ENCODE data around the gene ING4. TPM values are rescaled to one million over a fixed set of nuclear protein-coding genes. Genes with fewer than 3 reads are reported as not detected.
A peak's percentile ranks its signal among the peaks of the same experiment; 100 is the strongest.

ING4 gene
- total RNA-seq, 1 donor from 2014 or later, result 23.2 TPM

DNA sequence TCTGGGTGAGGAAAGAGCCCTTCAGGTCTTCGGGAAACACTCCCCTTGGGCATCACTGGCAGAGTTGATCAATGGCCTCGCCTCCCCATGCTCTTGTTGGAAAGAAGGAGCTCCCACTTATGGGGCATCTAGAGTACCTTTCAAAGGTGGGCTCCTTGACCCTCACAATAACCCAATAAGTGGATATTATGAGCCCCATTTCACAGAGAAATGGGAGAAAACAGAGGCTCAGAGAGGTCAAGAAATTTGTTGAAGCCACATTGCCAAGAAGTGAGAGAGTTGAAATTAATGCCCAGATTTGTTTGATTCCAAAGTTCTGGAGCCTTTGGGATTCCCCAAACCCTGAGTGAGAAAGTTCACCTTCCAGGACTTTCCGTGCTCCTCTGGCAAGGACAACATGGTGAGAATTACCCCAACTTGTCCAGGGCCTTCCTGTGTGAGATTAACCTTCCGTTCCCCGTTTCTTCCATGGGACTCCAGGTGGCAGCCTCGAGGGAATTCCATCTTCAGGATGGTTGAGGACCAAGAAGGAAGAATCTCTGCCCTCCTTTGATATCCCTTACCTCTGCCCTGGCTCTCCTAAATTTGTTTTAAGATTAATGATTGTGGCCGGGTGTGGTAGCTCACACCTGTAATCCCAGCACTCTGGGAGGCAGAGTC lies 48.3 kb downstream of the ING4 start:
- H3K4me1 ChIP-seq, result peaks cover 41% of the 10 kb centered on the region
- TF ChIP-seq, protein P1, sequence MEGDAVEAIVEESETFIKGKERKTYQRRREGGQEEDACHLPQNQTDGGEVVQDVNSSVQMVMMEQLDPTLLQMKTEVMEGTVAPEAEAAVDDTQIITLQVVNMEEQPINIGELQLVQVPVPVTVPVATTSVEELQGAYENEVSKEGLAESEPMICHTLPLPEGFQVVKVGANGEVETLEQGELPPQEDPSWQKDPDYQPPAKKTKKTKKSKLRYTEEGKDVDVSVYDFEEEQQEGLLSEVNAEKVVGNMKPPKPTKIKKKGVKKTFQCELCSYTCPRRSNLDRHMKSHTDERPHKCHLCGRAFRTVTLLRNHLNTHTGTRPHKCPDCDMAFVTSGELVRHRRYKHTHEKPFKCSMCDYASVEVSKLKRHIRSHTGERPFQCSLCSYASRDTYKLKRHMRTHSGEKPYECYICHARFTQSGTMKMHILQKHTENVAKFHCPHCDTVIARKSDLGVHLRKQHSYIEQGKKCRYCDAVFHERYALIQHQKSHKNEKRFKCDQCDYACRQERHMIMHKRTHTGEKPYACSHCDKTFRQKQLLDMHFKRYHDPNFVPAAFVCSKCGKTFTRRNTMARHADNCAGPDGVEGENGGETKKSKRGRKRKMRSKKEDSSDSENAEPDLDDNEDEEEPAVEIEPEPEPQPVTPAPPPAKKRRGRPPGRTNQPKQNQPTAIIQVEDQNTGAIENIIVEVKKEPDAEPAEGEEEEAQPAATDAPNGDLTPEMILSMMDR (IDR thresholded peaks at IDR 0.05; ENCODE audit: borderline replicate concordance), result no peak
- H3K9me3 ChIP-seq (replicated peaks), result no peaks in the 10 kb centered on the region
- H3K36me3 ChIP-seq, result no peaks in the 10 kb centered on the region
- intact Hi-C loops (cut with micrococcal nuclease), result no loop called here
- H3K4me3 ChIP-seq, result no peak overlapping the region
- peaks cover 2% of the 10 kb centered on the region for H3K27me3 ChIP-seq (ENCODE audit: low read depth)
- peak overlapping the region; percentile 93 for H3K27ac ChIP-seq (replicated peaks)
- no peak for DNase-seq

DNA sequence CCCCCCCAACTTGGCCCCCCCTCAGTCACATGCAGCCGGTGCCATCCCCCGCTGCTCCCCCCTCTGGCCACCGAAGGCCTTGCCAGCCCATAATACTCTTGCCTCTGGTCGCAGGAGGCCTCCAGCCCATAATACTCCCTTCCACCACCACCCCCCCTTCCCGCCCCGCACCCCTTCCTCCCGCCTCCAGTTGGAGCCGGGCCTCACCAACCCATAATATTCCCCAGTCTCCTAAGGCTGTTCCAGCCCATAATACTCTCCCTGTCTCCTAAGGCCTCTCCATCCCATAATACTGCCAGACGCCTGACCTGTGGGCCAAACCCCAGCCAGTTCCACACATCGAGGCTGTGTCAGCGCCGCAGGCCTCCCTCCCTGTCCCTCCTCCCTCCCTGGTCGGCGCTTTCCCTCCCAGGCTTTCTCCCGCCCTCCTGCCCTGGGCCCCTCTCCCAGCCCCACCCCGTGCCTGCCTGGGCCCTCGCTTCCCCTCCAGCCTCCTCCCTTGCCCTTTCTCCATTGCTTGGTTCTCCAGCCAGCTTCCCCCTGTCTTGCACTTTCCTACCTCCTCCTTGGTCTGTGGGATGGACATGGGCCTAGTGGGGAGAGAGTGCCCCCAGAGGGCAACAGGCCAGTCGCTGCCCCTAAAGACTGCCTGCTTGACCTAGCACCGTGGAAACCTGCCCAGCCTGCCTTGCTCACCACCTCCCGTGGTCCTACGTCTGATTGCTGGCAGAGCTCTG lies 49.0 kb downstream of the ING4 start:
- peaks cover 41% of the 10 kb centered on the region for H3K4me1 ChIP-seq
- H3K27ac ChIP-seq (replicated peaks), result peak overlapping the region; percentile 93
- H3K36me3 ChIP-seq, result no peaks in the 10 kb centered on the region
- intact Hi-C loops (cut with micrococcal nuclease), result no loop called here
- H3K4me3 ChIP-seq, result peak overlapping the region; percentile 5
- peak; percentile 89 for DNase-seq
- no peaks in the 10 kb centered on the region for H3K9me3 ChIP-seq (replicated peaks)
- H3K27me3 ChIP-seq (ENCODE audit: low read depth), result no peaks in the 10 kb centered on the region
- TF ChIP-seq, protein P1 (IDR thresholded peaks at IDR 0.05; ENCODE audit: borderline replicate concordance), result no peak

DNA sequence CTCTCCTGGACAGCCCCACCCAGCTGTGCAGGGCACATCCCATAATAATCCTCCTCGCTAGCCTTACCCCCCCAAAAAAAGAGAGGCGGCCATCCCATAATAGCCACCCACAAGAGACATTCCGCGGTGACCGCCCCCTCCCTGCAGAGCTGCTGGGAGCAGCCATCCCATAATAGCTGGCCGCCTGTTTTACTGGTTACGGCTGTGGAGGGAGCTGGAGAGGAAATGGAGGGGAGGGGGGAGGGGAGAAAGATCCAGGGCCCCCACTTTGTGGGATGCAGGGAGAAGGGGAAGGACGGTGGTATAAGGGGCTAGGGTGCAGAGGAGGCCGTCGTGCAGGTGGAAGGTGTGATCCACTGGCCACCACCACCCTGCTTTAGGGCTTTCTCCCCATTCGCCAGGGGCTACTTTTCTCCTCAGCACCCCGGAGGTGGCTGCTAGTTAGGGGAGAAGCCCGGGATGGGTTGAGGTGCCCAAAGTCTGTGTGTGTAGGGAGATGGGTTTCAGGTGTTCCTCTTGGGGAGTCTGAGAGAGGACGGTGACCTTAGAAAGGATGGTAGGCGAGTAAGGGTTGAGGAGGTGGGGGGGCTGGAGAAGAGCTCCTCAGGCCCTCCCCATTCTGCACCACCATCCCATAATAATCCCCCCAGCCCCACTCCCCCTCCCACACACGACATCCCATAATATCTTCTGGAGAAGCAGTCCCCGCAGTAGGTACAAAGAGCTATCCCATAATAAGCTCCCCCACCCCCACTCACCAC lies 49.7 kb downstream of the ING4 start:
- Histone ChIP-seq H3K4me3 (peak overlapping the region; percentile 52), H3K4me1 (peaks cover 42% of the 10 kb centered on the region), H3K36me3 (no peaks in the 10 kb centered on the region), H3K27ac (replicated peaks) (peak overlapping the region; percentile 93), H3K9me3 (replicated peaks) (no peaks in the 10 kb centered on the region), H3K27me3 (ENCODE audit: low read depth) (no peaks in the 10 kb centered on the region)
- intact Hi-C loops (cut with micrococcal nuclease), result no loop called here
- TF ChIP-seq, protein P1 (IDR thresholded peaks at IDR 0.05; ENCODE audit: borderline replicate concordance), result no peak
- peak; percentile 74 for DNase-seq

DNA sequence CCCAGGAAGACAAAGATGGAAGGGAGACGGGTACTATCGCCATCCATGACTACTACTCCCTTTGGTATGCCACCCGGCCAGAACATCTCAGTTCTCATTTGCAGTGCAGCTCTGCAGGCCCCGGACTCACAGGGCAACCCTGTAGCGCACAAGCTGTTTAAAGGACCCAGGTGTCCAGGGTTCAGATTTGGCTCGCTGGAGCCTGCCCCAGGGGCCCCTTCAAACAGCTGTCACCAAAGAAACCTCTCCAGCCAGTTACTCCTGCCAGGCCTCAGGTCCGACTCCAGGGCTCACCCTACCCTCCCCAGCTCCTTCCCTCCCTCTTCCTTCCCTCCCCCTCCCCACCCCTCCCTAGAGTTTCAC lies 50.3 kb downstream of the ING4 start:
- TF ChIP-seq, protein P1 (IDR thresholded peaks at IDR 0.05; ENCODE audit: borderline replicate concordance), result no peak
- intact Hi-C loops (cut with micrococcal nuclease), result no loop called here
- Histone ChIP-seq H3K9me3 (replicated peaks) (no peaks in the 10 kb centered on the region), H3K4me1 (peaks cover 47% of the 10 kb centered on the region), H3K4me3 (peak overlapping the region; percentile 52), H3K36me3 (no peaks in the 10 kb centered on the region), H3K27ac (replicated peaks) (peak overlapping the region; percentile 93), H3K27me3 (ENCODE audit: low read depth) (no peaks in the 10 kb centered on the region)
- no peak for DNase-seq

DNA sequence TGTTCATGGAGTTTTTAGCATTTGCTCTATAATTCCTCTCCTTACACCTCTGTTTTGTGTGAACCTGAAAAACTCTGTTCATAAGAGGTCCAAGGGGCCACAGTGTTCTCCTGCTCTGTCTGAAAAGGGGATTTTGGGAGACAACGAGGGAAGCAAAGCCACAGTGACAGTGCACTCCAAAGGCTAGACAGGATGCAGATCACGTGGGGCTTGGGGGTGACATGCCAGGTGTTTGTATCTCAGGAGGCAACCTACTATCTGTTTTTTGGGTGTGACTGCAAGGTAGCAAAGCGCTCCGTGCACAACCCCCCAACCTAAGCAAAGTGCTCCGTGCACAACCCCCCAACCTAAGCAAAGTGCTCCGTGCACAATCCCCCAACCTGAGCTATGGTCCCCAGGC lies 50.7 kb downstream of the ING4 start:
- TF ChIP-seq, protein P1 (IDR thresholded peaks at IDR 0.05; ENCODE audit: borderline replicate concordance), result no peak
- no peaks in the 10 kb centered on the region for H3K36me3 ChIP-seq
- intact Hi-C loops (cut with micrococcal nuclease), result no loop called here
- H3K4me3 ChIP-seq, result peak overlapping the region; percentile 52
- H3K27ac ChIP-seq (replicated peaks), result peak overlapping the region; percentile 93
- H3K27me3 ChIP-seq (ENCODE audit: low read depth), result no peaks in the 10 kb centered on the region
- no peaks in the 10 kb centered on the region for H3K9me3 ChIP-seq (replicated peaks)
- H3K4me1 ChIP-seq, result peaks cover 48% of the 10 kb centered on the region
- no peak for DNase-seq
